Stimulated activated CD8-positive, alpha-beta memory T cell treated with anti-CD3 and anti-CD28 coated beads, Interleukin-7, amount 100 ng/mL, for 4 hours (primary cell): ENCODE measurements around the gene P4HA2.

ENCODE experiments used
- DNase-seq, 2 donors: peaks; one replicate each; pipeline ENCODE4 v3.0.0-alpha.2; 2020; ENCODE audit warnings: low read depth in 2 of 2

Gene P4HA2

DNA sequence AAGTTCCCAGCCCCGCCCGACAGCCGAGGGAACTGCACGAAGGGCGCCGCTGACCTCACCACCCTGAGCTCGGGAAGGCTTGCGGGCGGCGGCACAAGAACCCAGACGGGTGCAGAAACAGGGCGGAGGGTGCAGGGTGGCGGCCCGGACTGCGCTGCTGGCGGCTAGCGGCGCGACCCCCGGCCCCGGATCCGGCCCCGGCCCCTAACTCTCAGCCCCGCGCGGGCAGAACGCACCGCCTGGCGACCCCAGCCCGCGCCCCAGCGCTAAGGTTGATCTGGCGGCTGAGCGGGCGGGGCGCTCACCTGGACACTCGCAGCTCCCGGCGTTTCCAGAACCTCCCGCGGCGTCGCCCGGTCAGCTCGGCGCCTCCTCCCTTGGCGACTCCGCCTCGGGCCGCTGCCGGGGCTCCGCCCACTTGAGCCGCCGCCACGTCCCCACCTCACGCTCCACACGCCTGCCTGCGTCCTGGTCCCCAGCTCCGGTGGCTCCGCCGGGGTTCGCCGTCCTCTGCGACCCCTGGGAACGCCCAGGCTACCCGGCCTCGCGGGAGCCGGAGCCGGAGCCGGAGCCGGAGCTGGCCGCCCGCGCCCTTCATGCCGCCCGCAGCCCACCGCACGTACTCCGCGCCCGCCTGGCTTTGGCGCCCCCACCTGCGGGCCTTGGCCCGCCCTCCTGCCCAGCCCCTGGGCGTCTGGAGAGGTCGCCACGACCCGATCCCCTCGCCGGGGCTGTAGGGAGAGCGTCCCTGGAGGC lies at the start of gene P4HA2:
P4HA2 (minus strand) TSS at position 369 of the 756 bp plus-strand sequence. CDS start 9,227 bp downstream, outside the sequence.
- DNase-seq, result no peak

DNA sequence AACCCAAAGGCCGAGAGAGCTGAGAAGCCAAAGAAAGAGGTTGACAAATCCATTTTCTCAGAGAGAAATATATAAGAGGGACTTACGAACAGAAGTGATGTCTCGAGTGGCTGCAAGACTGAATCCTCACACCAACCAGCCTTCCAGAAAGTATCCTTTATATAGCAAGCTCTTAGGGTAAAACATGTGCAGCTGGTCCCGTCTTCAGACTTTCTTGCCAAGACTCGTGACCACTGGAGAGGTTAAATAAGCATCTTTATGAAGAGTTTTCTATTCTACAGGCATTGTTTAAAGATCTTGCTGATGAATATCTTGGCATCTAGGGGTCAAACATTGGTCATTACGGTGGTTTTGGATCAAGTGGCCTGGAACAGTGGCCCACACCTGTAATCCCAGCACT lies 49.6 kb upstream of the P4HA2 start:
- no peak for DNase-seq

DNA sequence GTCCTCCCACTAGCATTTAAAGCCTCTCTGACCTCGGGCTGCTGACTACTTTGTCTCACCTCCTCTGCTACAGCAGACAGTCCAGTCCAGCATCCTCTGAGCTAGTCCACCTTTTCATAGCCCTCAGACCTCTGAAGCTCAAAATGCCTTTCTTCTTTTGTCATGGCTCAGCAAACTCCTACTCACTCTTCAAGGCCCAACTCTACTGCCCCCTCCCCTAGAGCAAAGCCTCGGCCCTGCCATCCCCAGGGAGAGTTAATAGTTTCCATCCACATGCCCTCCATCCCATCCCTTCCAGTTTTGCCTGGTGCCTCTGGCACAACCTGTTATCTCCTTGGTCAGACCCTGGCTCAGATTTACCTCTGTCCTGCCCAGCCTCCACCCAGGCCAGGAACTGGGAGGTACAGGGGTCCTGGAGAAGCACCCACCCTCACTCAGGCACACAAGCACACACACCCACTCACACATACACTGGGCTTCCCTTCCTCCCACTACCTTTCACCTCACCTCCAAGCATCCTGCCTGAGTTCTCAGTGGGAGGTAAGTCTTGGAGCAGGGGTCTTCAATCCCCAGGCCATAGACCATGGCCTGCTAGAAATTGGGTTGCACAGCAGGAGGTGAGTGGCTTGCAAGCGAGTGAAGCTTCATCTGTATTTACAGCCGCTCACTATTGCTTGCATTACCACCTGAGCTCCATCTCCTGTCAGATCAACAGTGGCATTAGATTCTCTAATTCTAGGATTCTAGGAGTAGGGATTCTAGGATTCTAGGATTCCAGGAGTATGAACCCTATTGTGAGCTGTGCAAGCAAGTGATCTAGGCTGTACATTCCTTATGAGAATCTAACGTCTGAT lies 47.9 kb upstream of the P4HA2 start:
- DNase-seq, result no peak

DNA sequence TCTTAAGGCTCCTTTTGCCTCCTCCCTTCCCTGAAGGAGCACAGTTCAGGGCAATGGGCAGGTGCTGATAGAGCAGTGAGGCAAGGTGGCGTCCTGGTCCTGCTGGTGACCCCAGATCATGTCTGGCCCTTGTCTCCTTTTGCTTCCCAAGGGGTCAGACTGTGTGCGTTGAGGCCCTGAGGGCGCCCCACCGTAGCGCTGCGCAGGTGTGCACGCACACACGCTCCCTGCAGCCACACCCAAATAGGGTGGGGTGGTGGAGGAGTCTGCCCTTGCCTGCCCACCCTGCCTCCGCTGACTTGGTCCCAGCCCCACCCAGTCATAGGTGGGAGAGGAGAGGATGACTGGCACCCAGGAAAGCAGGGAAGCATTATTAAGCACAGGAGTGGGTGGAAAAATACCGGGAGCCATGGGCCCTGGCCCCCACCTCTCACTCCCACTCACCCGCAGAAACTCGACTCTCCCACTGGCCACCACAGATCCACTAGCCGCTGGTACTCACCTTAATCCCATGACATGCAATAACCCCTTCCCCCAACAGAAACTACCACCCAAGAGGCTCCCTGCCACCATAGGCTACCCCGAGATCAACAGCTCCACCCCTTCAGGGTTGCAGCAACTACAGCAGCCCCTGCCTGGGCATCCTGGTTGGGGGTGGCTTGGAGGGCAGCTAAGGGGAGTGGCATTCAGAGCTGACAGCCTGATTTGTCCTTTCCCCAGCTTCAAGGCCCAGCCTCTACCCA lies 46.6 kb upstream of the P4HA2 start:
- no peak for DNase-seq

DNA sequence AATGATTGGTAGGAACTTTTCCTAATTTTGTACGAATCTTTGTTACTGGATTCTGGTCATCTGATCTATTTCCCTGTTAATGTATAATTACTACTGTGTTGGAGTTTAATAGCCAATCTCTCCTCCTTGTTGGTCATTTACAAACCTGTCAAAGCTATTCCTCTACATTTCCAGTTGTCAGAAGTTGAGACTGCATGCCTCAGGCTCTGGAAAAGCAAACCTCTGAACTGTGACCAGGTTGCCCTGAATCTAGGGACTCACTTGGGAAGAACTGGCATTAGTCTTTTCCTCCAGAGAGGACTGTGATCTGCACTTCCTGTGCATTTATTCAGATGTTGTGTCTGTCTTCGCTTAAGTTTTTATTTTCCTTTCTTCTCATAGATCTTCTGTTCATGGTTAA lies 46.0 kb upstream of the P4HA2 start:
- DNase-seq, result no peak

DNA sequence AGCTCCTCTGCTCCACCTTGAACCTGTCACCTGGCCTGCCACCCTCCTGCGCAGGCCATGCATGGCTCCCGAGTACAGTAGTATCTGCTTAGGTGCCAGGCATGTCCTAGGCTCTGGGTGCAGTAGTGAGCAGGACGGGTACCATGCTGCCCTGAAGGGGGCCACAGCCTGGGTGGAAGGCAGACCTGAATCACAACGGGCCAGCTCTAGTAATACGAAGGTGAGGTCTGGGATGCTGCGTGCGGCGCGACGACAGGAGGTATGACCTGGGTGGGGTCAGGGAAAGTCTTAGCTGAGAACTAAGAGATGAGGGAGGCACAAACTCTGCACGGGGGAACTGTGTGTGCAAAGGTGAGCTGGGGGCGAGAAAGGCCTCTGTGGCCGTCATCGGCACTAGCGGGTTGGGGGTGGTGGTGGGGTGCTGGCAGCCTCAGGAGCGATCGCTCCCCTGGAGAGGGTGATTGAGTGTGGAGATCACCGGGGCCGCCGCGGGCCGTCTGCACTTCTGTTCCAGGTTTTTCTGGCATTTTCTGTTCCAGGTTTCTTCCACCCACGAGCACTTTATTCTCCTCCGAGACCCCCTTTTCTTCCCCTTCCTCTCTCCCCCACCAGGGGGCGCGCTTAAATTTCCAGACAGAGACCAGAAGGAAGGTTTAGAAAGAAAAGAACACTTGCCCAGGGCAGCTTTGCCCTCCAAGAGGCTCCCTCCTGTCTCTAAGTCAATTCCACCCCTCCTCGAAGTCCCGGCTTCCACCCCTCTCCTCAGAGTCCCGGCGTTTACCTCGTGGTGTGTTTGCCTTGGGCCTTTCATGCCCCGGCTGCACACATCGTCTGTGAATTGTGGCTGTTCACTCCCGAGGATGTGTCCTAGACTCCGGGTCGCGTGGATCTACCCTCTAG lies 44.9 kb upstream of the P4HA2 start:
- DNase-seq, result peak; percentile 45 to 58

DNA sequence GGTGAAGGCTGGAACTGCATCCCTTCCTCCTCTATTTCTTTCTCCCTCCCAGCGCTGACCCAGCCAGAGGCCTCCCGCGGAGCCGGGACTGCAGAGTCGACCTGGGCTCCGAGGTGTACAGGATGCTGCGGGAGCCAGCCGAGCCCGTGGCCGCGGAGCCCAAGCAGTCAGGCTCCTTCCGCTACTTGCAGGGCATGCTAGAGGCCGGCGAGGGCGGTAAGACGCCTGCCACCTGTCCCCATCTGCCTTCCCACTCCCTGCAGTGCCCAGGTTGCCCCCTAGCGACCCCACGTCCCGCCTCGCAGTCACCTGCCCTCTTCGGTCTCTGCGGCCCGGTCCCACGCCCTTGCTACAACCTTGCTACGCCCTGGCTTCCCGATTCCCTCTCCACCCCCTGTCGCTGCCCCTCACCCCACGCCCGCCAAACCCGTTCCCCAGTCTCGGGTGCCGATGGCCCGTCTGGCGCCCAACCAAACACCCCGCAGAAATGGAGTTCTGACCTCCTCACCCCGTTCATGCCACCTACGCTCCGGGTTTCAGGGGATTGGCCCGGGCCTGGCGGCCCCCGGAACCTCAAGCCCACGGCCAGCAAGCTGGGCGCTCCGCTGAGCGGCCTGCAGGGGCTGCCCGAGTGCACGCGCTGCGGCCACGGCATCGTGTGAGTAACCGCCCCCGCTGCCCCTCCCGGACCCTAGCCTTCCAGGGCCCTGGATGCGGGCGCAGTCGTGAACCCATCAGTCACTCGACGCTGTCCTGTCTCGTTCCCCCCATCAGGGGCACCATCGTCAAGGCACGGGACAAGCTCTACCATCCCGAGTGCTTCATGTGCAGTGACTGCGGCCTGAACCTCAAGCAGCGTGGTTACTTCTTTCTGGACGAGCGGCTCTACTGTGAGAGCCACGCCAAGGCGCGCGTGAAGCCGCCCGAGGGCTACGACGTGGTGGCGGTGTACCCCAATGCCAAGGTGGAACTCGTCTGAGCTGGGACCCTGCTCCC lies 43.9 kb upstream of the P4HA2 start:
- DNase-seq, result no peak

DNA sequence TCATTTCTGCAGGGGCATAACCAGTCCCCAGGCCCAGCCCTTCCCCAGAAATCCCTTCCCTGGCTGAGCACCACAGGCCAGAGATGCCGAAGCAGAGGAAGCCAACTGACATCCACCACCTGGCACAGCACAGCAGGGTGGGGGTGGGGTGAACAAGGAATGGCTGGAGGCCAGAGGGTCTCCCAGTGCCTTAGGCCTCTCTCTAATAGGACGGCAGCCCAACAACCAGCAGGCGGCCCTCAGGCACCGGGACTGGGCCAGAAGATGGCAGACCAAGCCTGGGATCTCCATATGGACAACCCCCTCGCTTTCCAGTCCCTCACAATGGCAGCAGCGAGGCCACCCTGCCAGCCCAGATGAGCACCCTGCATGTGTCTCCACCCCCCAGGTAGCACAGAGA lies 43.1 kb upstream of the P4HA2 start:
- no peak for DNase-seq

DNA sequence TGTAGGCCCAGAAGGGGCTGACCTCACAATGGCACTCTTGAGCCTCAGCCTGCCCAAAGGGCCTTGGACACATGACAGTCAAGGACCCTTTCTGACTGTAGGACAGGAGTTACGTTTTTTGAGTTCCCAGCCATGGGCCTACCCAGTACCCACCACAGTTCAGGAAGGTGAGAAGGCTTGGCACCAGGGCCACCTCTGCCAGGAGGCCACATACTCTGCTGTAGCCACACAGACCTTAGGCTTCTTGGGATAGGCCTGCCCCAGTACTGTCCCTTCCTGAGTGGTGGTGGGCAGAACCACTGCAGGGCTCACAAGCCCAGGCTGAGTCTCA lies 42.6 kb upstream of the P4HA2 start:
- DNase-seq, result no peak

DNA sequence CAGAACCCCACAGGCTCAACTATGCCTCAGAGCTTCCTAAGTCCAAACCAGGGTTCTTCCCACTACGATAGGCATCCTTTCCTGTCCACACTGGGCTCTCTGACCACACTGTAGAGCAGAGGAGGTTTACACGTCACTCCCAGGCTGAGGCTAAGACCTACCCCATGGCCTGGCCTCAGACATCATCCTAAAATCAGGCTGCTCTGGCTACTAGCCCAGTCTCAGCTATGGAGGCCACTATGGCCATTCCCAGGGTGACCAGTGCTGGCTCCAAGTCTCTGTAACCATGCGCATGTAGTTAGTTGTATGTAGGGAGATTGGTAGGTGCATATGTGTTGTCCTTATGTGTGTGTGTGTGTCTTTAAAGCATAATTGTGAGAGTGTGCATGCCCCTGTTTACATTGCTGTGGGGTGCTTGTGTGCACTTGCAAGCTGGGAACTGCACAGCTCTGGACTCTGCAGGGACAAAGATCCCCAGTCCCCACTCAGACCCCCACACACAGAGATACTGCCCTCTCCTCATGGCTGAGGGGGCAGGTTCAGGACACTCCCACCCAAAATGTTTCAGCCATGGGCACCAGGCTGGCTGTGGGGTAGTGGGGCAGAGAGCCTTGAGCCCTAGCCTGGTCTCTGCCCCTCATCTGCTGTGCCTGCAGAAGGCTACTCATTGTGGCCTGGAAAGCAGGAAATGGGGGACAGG lies 42.1 kb upstream of the P4HA2 start:
- no peak for DNase-seq

DNA sequence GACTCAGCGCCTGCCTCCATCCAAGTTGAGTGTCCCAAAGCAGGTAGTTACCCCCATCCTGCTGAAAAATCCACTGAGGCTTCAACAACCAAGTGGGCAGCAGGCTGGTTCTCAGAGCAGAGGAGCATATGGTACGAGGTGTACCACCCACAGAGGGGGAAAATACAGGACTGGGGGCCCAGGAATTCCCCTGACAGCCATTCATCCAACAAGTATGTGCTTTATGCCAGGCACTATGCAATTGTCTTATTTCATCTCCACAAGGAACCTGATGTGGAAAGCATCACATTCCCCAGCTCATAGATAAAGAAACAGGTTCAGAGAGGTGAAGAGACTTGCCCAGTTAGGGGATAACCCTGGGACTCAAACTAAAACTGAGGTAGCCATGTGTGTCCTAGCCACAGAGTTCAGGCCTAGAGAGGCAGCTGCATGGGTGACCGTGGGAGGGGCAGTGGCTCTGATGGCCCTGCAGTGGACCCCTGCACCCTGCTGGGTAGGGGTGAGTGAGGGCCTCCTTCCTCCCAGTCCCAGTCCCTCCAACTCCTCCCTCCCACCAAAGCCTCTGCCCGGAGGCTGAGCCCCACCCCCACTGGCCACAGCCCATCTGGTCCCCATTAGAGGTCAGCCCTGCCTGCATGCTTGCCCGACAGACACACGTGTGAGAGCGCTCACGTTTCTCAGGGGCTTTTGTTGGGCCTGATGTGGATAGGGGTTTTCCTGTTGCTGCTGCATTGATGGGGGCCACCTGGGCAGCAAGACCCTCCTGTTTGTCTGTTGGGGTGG lies 41.3 kb upstream of the P4HA2 start:
- no peak for DNase-seq

DNA sequence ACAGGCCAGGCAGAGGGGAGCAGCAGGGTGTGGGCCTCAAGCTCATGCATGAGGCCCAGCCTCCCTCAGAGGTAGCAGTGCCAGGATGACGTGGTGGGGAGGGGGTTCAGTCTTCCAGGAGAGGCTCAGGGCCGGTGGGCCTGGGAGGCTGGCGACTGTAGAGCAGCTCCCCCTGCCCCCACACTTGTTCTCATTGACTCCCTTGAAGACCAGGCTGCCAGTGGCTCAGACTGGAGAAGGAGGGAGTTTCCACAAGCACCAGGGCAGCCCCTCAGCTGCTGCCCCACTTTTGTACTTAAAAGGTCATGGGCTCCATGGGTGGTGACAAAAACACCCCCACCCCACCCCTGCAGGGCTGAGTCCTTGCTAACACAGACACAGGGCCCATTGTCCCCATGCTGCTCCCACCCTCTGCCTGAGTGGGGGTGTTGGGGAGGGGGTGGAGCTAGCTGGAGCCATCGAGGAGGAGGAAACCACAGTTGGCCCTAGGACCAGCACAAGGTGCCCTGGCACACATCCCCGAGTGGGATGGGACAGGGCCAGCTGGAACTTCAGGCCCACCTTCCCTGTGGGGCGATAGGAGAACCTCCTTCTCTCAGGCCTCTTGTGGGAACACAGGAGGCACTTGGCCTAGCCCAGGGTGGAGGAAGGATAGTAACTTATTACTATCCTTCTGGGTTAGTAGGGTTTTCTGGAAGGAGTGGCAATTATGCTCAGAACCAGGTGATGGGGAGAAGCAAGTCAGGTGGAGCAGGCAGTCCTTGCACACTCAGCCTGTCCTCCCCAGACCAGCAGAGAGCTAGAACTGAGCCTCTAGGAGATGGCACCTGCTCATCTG lies 40.5 kb upstream of the P4HA2 start:
- DNase-seq, result no peak

DNA sequence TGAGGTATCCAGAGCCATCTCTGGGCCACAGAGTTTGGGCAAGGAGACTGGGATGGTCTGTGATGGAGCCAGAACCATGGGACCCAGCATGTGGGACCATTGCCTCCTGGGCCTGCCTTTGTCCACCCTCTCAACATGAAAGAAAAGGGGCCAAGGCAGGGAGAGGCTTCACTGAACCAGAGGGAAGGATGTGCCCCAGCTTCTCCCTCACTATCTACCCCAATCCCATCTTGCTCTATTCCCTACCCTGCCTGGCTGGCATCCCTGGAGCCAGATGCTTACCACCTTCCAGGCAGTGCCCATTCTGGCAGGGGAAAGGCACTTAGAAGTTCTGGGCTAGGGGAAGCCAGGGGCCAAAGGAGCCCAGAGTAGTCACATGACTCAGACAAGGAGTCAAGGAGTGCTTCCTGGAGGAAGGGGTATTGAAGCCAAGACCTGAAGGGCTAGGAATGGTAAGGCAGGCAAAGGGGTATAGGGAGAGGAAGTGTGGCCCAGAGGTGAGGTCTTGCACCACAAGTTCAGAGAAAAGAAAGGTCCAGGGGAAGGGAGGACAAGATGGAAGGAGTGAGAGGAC lies 39.6 kb upstream of the P4HA2 start:
- no peak for DNase-seq

DNA sequence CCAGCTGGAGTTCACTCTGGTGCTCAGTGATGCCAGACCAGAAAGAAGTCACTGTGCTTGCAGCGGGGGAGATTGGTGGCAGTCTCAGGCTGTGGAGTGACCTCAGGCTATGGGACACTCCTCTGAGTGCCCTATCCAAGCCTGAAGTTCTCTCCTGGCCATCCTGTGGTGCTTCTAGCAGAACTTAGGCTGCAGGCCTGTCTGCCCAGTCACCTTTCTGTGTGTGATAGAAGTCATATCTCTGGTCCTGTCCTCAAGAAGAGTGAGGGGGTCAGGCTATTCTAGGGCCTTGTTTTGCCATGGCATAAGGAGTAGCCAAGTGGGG lies 39.1 kb upstream of the P4HA2 start:
- DNase-seq, result no peak

DNA sequence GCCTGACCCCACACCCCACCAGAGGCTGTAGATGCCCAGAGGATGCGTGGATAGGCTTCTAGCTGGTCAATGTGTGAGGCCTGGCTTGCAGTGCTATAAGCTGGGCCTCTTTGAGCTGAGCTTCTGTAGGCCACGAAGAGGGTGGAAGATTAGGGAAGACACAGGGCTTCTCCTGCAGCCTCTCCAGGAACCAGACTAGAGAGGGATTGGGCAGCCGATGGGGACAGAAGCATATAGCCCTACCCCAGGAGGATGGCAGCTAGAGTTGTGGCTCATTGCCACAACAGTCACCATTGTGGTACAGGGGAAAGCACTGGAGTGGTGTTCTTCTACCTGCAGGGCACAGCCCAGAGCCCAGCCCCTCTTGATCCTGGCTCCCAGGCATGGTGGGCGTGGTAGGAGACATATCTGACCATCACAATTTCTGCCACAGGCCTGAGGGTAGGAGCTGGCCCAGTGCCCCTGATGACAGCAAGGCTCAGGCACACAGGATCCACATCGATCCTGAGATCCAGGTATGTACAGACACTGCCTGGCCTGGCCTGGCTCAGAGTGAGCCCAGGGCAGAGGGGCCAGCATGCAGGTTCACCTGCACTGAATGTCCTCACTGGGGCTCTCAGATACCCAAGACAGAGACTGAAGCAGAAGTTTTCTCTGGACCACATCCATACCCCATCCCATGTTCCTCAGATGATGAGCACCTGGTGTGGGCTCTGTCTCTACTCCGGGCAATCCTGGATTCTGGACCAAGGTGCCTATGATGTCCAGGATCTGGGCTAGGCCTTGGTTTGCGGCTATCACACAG lies 38.6 kb upstream of the P4HA2 start:
- no peak for DNase-seq

DNA sequence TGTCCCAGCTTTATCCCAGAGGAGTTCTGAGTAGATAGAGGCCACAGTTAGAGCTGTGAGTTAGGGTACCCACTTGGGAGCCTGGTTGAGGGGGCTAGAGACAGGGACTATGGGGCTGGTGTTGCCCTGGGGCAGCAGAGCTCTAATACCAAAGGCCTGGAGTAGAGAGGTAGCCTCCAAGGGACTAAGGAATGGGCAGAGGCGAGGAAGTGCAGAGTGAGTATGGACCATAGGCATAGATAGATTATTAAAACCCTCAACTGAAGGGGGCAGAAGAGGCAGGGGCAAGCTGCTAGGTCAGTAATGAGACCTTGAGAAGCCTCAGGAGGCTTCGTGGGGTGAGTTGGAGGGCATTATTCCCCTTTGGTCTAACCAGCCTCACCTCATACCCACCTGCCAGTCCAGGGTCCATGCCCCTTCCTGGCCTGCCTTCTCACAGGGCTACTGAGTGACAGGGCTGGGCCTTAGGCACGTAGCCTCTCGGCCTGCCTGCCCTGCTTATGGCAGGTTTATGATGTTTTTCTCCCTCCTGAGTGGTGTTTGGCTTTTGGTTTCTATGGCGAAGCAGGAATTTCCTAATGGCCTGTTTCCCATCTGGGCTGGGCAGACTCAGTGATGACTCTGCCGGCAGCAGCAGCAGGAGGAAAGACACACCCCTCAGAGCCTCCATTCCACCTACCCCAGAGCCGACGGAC lies 37.8 kb upstream of the P4HA2 start:
- no peak for DNase-seq
